ENCODE data around the gene CFAP46. TPM values are rescaled to one million over a fixed set of nuclear protein-coding genes. Genes with fewer than 3 reads are reported as not detected.

The CFAP46 gene
- total RNA-seq, 1 donor from 2014 or later, result 1.6 TPM

GRCh38 chr10:132945894-132946255 lies 3.5 kb upstream of the CFAP46 start:
- Histone ChIP-seq H3K79me2 (ENCODE audit: low read depth) (no peaks in the 10 kb centered on the region), H3K4me2 (no peak overlapping the region), H3K4me3 (no peak overlapping the region), H3K27me3 (peaks cover 34% of the 10 kb centered on the region), H3K27ac (no peak overlapping the region), H3K4me1 (peaks cover 3% of the 10 kb centered on the region), H2AFZ (replicated peaks) (no peak overlapping the region), H3K9ac (no peak overlapping the region), H3F3A (ENCODE audit: low read depth) (peaks cover 12% of the 10 kb centered on the region), H3K36me3 (no peaks in the 10 kb centered on the region), H4K20me1 (ENCODE audit: low read depth) (no peaks in the 10 kb centered on the region), H3K9me3 (ENCODE audit: low read depth) (no peaks in the 10 kb centered on the region)
- no peak for DNase-seq (ENCODE audit: low spot score)
- H3K36me3 Mint-ChIP-seq, result no peaks in the 10 kb centered on the region
- no peak for TF ChIP-seq EZH2phosphoT487 (IDR thresholded peaks at IDR 0.05)
- no peak for TF ChIP-seq CTCF (IDR thresholded peaks at IDR 0.05)
- no peak for TF ChIP-seq EZH2 (IDR thresholded peaks at IDR 0.05)
- H3K9me3 Mint-ChIP-seq, result no peaks in the 10 kb centered on the region
- peaks cover 10% of the 10 kb centered on the region for H3K4me1 Mint-ChIP-seq
- H3K27me3 Mint-ChIP-seq (ENCODE audit: insufficient read depth, low read depth), result peaks cover 13% of the 10 kb centered on the region
- H3K4me3 Mint-ChIP-seq, result no peak overlapping the region
- no peak overlapping the region for H3K27ac Mint-ChIP-seq

- peaks cover 10% of the 10 kb centered on the region for H3K4me1 Mint-ChIP-seq
- H3K4me2 ChIP-seq, result no peak overlapping the region
- no peak overlapping the region for H3K4me3 ChIP-seq
- no peak overlapping the region for H2AFZ ChIP-seq (replicated peaks)
- peaks cover 3% of the 10 kb centered on the region for H3K4me1 ChIP-seq
- H3F3A ChIP-seq (ENCODE audit: low read depth), result peaks cover 12% of the 10 kb centered on the region
- H3K27ac ChIP-seq, result no peak overlapping the region
- no peak overlapping the region for H3K9ac ChIP-seq
- H3K36me3 ChIP-seq, result no peaks in the 10 kb centered on the region
- H3K79me2 ChIP-seq (ENCODE audit: low read depth), result no peaks in the 10 kb centered on the region
- H3K9me3 ChIP-seq (ENCODE audit: low read depth), result no peaks in the 10 kb centered on the region
- peaks cover 15% of the 10 kb centered on the region for H3K27me3 Mint-ChIP-seq (ENCODE audit: insufficient read depth, low read depth)
- H3K4me3 Mint-ChIP-seq, result no peak overlapping the region
- TF ChIP-seq CTCF (IDR thresholded peaks at IDR 0.05) (no peak), EZH2 (IDR thresholded peaks at IDR 0.05) (no peak), EZH2phosphoT487 (IDR thresholded peaks at IDR 0.05) (no peak)
- peaks cover 34% of the 10 kb centered on the region for H3K27me3 ChIP-seq
- no peaks in the 10 kb centered on the region for H4K20me1 ChIP-seq (ENCODE audit: low read depth)
- no peak overlapping the region for H3K27ac Mint-ChIP-seq
- H3K36me3 Mint-ChIP-seq, result no peaks in the 10 kb centered on the region
- no peak for DNase-seq (ENCODE audit: low spot score)
- no peaks in the 10 kb centered on the region for H3K9me3 Mint-ChIP-seq
Observed at GRCh38 chr10:132945125-132945893, 2.9 kb upstream of the CFAP46 start.

- Histone ChIP-seq H3K27ac (no peak overlapping the region), H2AFZ (replicated peaks) (no peak overlapping the region), H3K4me3 (no peak overlapping the region), H3K4me1 (peaks cover 3% of the 10 kb centered on the region), H3K9ac (no peak overlapping the region), H3K36me3 (no peaks in the 10 kb centered on the region), H3K4me2 (no peak overlapping the region), H3F3A (ENCODE audit: low read depth) (peaks cover 12% of the 10 kb centered on the region), H3K27me3 (peaks cover 34% of the 10 kb centered on the region), H3K79me2 (ENCODE audit: low read depth) (no peaks in the 10 kb centered on the region), H4K20me1 (ENCODE audit: low read depth) (no peaks in the 10 kb centered on the region), H3K9me3 (ENCODE audit: low read depth) (no peaks in the 10 kb centered on the region)
- Mint-ChIP-seq H3K9me3 (no peaks in the 10 kb centered on the region), H3K27me3 (ENCODE audit: insufficient read depth, low read depth) (peaks cover 11% of the 10 kb centered on the region), H3K4me1 (peaks cover 10% of the 10 kb centered on the region), H3K27ac (no peak overlapping the region), H3K4me3 (peak overlapping the region; percentile 62), H3K36me3 (no peaks in the 10 kb centered on the region)
- TF ChIP-seq EZH2 (IDR thresholded peaks at IDR 0.05), result no peak
- no peak for TF ChIP-seq EZH2phosphoT487 (IDR thresholded peaks at IDR 0.05)
- TF ChIP-seq CTCF (IDR thresholded peaks at IDR 0.05), result no peak
- no peak for DNase-seq (ENCODE audit: low spot score)
Observed at GRCh38 chr10:132944510-132944909, 2.1 kb upstream of the CFAP46 start.
